Caki2 (cell line): ENCODE results near the gene HNF4A. TPM values are rescaled to one million over a fixed set of nuclear protein-coding genes. Genes with fewer than 3 reads are reported as not detected.

ENCODE experiments used
- DNase-seq: peaks from one replicate; pipeline ENCODE4 v3.0.0-alpha.2; 2015; ENCODE audit warnings: low read depth
- in situ Hi-C: cut with HindIII; loops from 2 replicates; pipeline ENCODE4 v1.10.0; 2016; ENCODE audit warnings: low sequenced_read_pairs, low pct_unique_long_range_greater_than_20kb, mixed read lengths
- total RNA-seq: library from RNA; depleted of rRNA; stranded (reverse); fragments of >200 nt; shearing (Covaris generic); gene quantifications from 2 replicates; pipeline ENCODE4 v1.2.3, GENCODE V29; 2014; ENCODE audit warnings: low replicate concordance

HNF4A gene
- total RNA-seq, 1 experiment from 2014 or later = not detected

- in situ Hi-C loops = no loop called here
Observed at GRCh38 chr20:44429419-44430269, 74.1 kb downstream of the HNF4A start.

GRCh38 chr20:44430270-44431065, 75.0 kb downstream of the HNF4A start:
- in situ Hi-C loops = no loop called here

More at GRCh38 chr20:44429419-44430269, 74.1 kb downstream of the HNF4A start:
- no peak for DNase-seq

GRCh38 chr20:44431118-44431501, 75.6 kb downstream of the HNF4A start:
- no peak for DNase-seq
- in situ Hi-C loops = no loop called here

More at GRCh38 chr20:44430270-44431065, 75.0 kb downstream of the HNF4A start:
- no peak for DNase-seq

GRCh38 chr20:44431502-44432234, 76.2 kb downstream of the HNF4A start:
- in situ Hi-C loops = no loop called here
- no peak for DNase-seq

GRCh38 chr20:44432618-44433577, 77.4 kb downstream of the HNF4A start:
- no peak for DNase-seq

GRCh38 chr20:44433751-44434538, 78.4 kb downstream of the HNF4A start:
- in situ Hi-C loops = no loop called here
- no peak for DNase-seq

More at GRCh38 chr20:44432618-44433577, 77.4 kb downstream of the HNF4A start:
- in situ Hi-C loops = no loop called here

GRCh38 chr20:44435630-44436335, 80.3 kb downstream of the HNF4A start:
- DNase-seq = no peak

GRCh38 chr20:44436393-44436792, 80.9 kb downstream of the HNF4A start:
- in situ Hi-C loops = no loop called here
- DNase-seq = no peak

More at GRCh38 chr20:44435630-44436335, 80.3 kb downstream of the HNF4A start:
- in situ Hi-C loops = no loop called here

GRCh38 chr20:44437497-44437896, 82.0 kb downstream of the HNF4A start:
- in situ Hi-C loops = no loop called here
- DNase-seq = no peak

GRCh38 chr20:44438782-44439181, 83.3 kb downstream of the HNF4A start:
- in situ Hi-C loops = no loop called here
- no peak for DNase-seq

- no peak for DNase-seq
- in situ Hi-C loops = no loop called here
Observed at GRCh38 chr20:44439318-44439717, 83.8 kb downstream of the HNF4A start.

- in situ Hi-C loops = no loop called here
Observed at GRCh38 chr20:44442298-44443070, 87.0 kb downstream of the HNF4A start.

GRCh38 chr20:44445742-44446710, 90.5 kb downstream of the HNF4A start:
- in situ Hi-C loops = no loop called here
- no peak for DNase-seq

More at GRCh38 chr20:44442298-44443070, 87.0 kb downstream of the HNF4A start:
- no peak for DNase-seq

- in situ Hi-C loops = no loop called here
- no peak for DNase-seq
Observed at GRCh38 chr20:44447827-44448419, 92.4 kb downstream of the HNF4A start.
